PFSK-1 (cell line): Measurements from ENCODE around the gene NEDD9.

Experiments used
- FOXP2 ChIP-seq: optimal IDR thresholded peaks from 2 replicates; pipeline ENCODE3; 2011; ENCODE audit warnings: borderline replicate concordance, control low read depth, inconsistent platforms; ENCODE audit not compliant: insufficient read depth; ENCODE audit errors: extremely low read length, extremely low read depth
- POLR2AphosphoS5 ChIP-seq: IDR thresholded peaks from 2 replicates; pipeline ENCODE4 v1.6.1; 2012; ENCODE audit warnings: low read depth, mild to moderate bottlenecking, control low read depth, low read length, moderate library complexity
- REST ChIP-seq, 2 experiments: IDR thresholded peaks; 2 replicates each; pipeline versions ENCODE4 v1.6.1 to v1.8.0; 2011 to 2012; ENCODE audit warnings: low read depth in 2 of 2, low read length in 2 of 2, control low read depth in 1 of 2, inconsistent platforms in 1 of 2, mild to moderate bottlenecking in 1 of 2, moderate library complexity in 1 of 2; ENCODE audit not compliant: insufficient read depth in 1 of 2
- SIN3A ChIP-seq: IDR thresholded peaks from 2 replicates; pipeline ENCODE4 v1.6.1; 2012; ENCODE audit warnings: mild to moderate bottlenecking, low read length, moderate library complexity, borderline replicate concordance; ENCODE audit not compliant: insufficient read depth
- TAF1 ChIP-seq: IDR thresholded peaks from 2 replicates; pipeline ENCODE4 v1.6.1; 2012; ENCODE audit warnings: low read length, control low read depth, borderline replicate concordance; ENCODE audit not compliant: insufficient read depth

DNA sequence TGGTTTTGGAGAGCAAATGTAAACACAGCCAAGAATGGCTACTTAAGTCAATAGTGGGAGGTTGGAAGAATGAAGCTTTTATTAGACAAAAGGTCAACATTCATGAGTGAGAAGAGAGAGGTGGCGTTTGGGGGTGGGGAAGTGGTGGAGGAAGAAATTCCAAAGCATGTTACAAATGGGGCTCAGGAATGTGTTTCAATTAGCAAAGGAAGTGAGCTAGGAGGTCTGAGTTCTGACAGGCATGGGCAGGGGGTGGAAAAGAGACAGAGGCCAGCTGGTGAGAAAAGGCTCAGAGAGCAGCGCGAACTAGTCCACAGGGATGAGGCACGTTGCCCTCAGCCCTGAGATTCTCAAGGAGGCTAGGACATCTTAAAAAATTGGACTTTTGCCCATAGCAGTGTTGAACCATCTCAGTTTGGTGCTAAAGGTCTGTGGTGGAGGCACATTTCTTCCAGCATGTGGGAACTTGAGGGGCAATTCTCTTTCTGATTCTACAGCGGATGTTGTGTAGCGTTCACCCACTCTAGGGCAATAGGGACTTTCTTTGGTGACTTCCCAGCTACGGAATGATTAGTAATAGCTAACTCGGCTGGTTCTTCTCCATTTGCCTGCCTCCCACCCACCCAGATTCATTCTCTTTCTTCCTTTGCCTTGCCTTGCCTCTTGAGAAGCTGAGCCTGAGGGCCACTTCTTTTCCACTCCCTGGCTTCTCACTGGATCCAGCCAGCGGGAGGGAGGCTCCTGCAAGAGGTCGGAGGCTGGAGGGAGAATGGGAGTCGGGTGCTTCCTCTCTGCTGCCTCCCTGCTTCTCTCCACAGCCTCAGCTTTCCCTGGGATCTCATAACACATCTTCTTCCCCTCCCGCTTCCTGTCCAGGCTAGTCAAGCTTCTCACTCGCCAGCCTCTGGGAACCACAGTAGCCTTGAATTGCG lies 45.1 kb upstream of the NEDD9 start:
- no peak; the same call in 1 of the 2 replicates for TF ChIP-seq SIN3A
- TF ChIP-seq REST (IDR thresholded peaks at IDR 0.05; ENCODE audit: insufficient read depth in 1 of 2, low read depth in 2 of 2, low read length in 2 of 2): no peak
- TF ChIP-seq POLR2AphosphoS5: no peak
- no peak for TF ChIP-seq TAF1
- TF ChIP-seq FOXP2: no peak
